ENCODE results near the gene ZNF180.

The ZNF180 gene

GRCh38 chr19:44430956-44431355 lies 69.4 kb downstream of the ZNF180 start:
- Histone ChIP-seq H3K9me3 (ENCODE audit: insufficient read depth, low read depth, low read length) (peaks cover 89% of the 10 kb centered on the region), H3K27me3 (ENCODE audit: insufficient read depth, low read length) (no peaks in the 10 kb centered on the region), H3K27ac (ENCODE audit: low read depth, low read length) (no peak overlapping the region), H3K9ac (ENCODE audit: low read depth, low read length) (no peak overlapping the region), H3K4me3 (ENCODE audit: low read length) (no peak overlapping the region), H3K4me1 (ENCODE audit: insufficient read depth, low read length) (no peaks in the 10 kb centered on the region), H3K36me3 (ENCODE audit: insufficient read depth, low read length) (peaks cover 58% of the 10 kb centered on the region)
- WGBS = 88% methylated on average over 1 of the region's 1 CpG

All from HUES64 (cell line).